GM13977 (cell line): ENCODE measurements around the gene MNS1.

Source experiments
- DNase-seq: peaks from one replicate; pipeline ENCODE4 v3.0.0; 2012; ENCODE audit warnings: low spot score
- in situ Hi-C: fragments of 300-500 bp; cut with MboI; formaldehyde crosslinking; loops from one replicate; pipeline ENCODE4 v1.12.0; 2022; ENCODE audit warnings: low sequenced_read_pairs, low pct_unique_long_range_greater_than_20kb, mixed read lengths, inconsistent platforms; ENCODE audit not compliant: unreplicated experiment
- TF ChIP-seq, protein P1 (sequence below): IDR thresholded peaks from 2 replicates; pipeline ENCODE4 v1.5.1; 2012; ENCODE audit warnings: mild to moderate bottlenecking, control low read depth; ENCODE audit not compliant: insufficient read depth; ENCODE audit errors: extremely low read depth, missing control alignments

MNS1 gene

DNA sequence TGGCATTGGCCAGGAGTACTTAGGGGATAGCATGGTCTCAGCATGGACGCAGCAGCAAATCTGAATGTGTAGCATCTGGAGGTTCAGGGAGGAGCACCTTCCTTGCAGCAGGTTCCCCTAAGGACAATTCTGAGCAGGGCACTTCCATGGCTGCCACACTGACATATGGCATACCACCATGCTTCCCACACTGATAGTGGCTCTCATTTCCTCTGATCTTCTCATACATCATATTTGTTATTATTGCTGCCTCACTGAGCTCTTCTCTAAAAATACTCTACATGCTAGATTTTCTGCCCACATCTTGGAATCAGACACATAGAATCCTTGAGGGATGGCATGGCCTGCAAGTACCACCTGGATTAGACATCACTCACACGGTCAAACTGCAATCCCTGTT is 7.3 kb upstream of the MNS1 start:
- DNase-seq = no peak
- in situ Hi-C loops = no loop called here
- TF ChIP-seq, protein P1, sequence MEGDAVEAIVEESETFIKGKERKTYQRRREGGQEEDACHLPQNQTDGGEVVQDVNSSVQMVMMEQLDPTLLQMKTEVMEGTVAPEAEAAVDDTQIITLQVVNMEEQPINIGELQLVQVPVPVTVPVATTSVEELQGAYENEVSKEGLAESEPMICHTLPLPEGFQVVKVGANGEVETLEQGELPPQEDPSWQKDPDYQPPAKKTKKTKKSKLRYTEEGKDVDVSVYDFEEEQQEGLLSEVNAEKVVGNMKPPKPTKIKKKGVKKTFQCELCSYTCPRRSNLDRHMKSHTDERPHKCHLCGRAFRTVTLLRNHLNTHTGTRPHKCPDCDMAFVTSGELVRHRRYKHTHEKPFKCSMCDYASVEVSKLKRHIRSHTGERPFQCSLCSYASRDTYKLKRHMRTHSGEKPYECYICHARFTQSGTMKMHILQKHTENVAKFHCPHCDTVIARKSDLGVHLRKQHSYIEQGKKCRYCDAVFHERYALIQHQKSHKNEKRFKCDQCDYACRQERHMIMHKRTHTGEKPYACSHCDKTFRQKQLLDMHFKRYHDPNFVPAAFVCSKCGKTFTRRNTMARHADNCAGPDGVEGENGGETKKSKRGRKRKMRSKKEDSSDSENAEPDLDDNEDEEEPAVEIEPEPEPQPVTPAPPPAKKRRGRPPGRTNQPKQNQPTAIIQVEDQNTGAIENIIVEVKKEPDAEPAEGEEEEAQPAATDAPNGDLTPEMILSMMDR = no peak

GRCh38 chr15:56471440-56472069 is 6.6 kb upstream of the MNS1 start:
- DNase-seq = no peak
- TF ChIP-seq, protein P1 = no peak
- in situ Hi-C loops = no loop called here

GRCh38 chr15:56469483-56469882 is 4.5 kb upstream of the MNS1 start:
- no peak for DNase-seq
- TF ChIP-seq, protein P1 = no peak
- in situ Hi-C loops = no loop called here

DNA sequence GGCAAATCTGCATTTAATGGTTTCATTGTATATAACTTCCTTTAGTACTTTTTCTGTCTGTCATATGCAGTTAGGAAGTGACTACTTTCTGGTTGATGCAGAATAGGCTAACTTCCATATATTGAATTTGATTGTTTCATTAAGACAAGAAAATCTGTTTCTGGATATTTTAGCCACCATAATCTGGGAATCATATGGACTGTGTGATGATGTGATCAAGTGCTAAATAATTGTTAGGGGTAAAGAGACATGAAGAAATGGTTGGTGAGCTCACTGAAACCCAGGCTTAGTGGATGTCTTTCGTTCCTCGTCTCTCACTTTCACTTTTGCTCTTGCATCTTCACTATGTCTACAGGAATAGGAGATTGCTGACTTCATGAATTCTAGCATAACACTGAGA is 3.5 kb upstream of the MNS1 start:
- peak; percentile 49 for DNase-seq
- TF ChIP-seq, protein P1 = no peak
- in situ Hi-C loops = no loop called here

- TF ChIP-seq, protein P1 = no peak
- DNase-seq = no peak
- in situ Hi-C loops = no loop called here
These were observed 2.7 kb upstream of the MNS1 start for GRCh38 chr15:56467616-56468015.

GRCh38 chr15:56460947-56461346 is 4.0 kb downstream of the MNS1 start:
- in situ Hi-C loops = no loop called here
- no peak for DNase-seq
- TF ChIP-seq, protein P1 = no peak
